Upper lobe of left lung (tissue), 6 donors: ENCODE data around the gene NKD2. TPM values are rescaled to one million over a fixed set of nuclear protein-coding genes. Genes with fewer than 3 reads are reported as not detected.
"Not testable (repeated sequence)": the region's sequence is repeated elsewhere in the genome, so short reads cannot be mapped to it uniquely, and the experiment has no call there.

Experiments used
- ATAC-seq, 2 donors: fragments of 200-7000 bp; cut with Tn5 transposase; one replicate each; pipeline ENCODE4 v1.9.1; 2022; ENCODE audit warnings: mild to moderate bottlenecking in 2 of 2, moderate library complexity in 2 of 2; ENCODE audit not compliant: low FRiP score in 2 of 2
- DNase-seq, 2 donors: peaks; one replicate each; pipeline ENCODE4 v3.0.0-alpha.2; 2019 to 2020
- H3K27ac ChIP-seq, 4 donors: fragments of 200-600 bp; sonication (generic); one replicate each; pipeline ENCODE4 v1.5.1; 2016 to 2019
- H3K27me3 ChIP-seq, 4 donors: fragments of 200-600 bp; sonication (generic); one replicate each; pipeline ENCODE4 v1.5.1; 2017 to 2019
- H3K36me3 ChIP-seq, 4 donors: fragments of 200-600 bp; sonication (generic); one replicate each; pipeline ENCODE4 v1.5.1; 2016 to 2019
- H3K4me1 ChIP-seq, 4 donors: fragments of 200-600 bp; sonication (generic); one replicate each; pipeline ENCODE4 v1.5.1; 2018 to 2019
- H3K4me3 ChIP-seq, 4 donors: fragments of 200-600 bp; sonication (generic); one replicate each; pipeline ENCODE4 v1.5.1; 2017 to 2019; ENCODE audit warnings: mild to moderate bottlenecking in 2 of 4, moderate library complexity in 1 of 4
- H3K9me3 ChIP-seq, 4 donors: fragments of 200-600 bp; sonication (generic); one replicate each; pipeline ENCODE4 v1.5.1; 2018 to 2019
- CTCF ChIP-seq, 6 experiments: fragments of 450-650 bp in 4 of 6; fragments of 200-600 bp in 2 of 6; sonication (generic) in 2 of 6; IDR thresholded peaks; one replicate each; pipeline ENCODE4 v1.5.1; 2016 to 2019; ENCODE audit warnings: antibody characterized with exemption in 6 of 6
- EP300 ChIP-seq, 4 donors: sonication (generic); formaldehyde crosslinking; IDR thresholded peaks; one replicate each; pipeline ENCODE4 v1.5.1; 2017; ENCODE audit warnings: antibody characterized with exemption in 4 of 4, control low read depth in 2 of 4
- POLR2A ChIP-seq, 4 donors: fragments of 450-650 bp; IDR thresholded peaks; one replicate each; pipeline ENCODE4 v1.5.1; 2016 to 2017; ENCODE audit warnings: antibody characterized with exemption in 4 of 4, mild to moderate bottlenecking in 2 of 4
- POLR2AphosphoS5 ChIP-seq, 2 donors: sonication (generic); formaldehyde crosslinking; IDR thresholded peaks; one replicate each; pipeline ENCODE4 v1.5.1; 2017; ENCODE audit warnings: antibody characterized with exemption in 2 of 2
- WGBS, 2 donors: methylation state at CpG; one replicate each; pipeline ENCODE4 v1.1.5; 2017 to 2018; 5-methylcytosine and 5-hydroxymethylcytosine counted together
- total RNA-seq, 6 donors: library from RNA; depleted of rRNA in 4 of 6; stranded (reverse); fragments of >200 nt in 4 of 6; gene quantifications; one replicate each; pipeline versions ENCODE4 v1.1.0 to v1.2.1, GENCODE V29; 2016 to 2021
- donor health status: DM: no; HTN: no; CAD: no; lungs with moderate emphysema.
- donor health status: DM: no; HTN: yes; CAD: no; lungs with severe emphysema.

Gene NKD2
- total RNA-seq, 6 donors from 2014 or later = 8.9 to 126 (median 50.6) TPM

DNA sequence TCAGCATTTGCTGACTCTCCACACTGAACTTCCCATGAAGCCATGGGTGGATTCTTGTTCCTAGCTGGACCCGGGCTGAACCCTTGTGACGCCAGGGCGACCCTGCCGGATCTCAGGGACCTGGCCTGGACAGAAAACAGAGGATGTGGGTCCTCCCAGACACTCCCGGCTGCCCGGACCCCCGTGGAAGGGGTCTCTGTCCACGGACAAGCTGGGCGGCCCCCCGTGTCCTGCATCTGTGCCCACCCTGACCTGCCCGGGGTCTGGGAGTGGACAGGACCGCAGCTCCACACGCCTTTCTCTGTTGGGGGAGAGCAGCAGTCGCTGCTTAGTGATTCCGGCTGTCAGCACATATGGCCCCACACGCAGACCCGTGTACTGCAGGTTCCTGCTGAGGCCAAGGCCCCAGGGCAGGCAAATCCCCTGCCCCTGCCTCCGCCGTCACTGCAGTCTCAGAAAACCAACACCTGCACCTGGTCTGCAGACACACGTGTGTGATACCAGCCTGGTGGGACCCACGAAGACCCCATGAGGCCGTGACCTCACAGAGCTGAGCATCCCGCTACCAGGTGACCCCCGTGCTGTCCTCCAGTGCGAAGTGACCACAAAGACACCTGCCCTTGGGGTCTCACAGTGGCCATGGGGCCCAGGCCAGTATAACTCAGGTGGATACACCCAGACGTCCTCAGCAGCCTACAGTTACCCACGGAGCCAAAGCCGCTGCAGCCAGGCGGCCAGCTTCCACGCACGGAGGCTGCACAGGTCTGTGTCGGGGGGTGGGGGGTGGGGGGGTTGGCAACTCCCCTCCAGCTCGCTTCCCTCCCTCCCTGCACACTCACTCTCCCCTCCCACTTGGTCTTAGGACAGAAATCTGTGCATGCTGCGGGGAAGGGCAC lies 50.6 kb downstream of the NKD2 start:
- TF ChIP-seq CTCF (IDR thresholded peaks at IDR 0.05) (no peak), EP300 (IDR thresholded peaks at IDR 0.05) (no peak), POLR2AphosphoS5 (IDR thresholded peaks at IDR 0.05) (no peak), POLR2A (IDR thresholded peaks at IDR 0.05) (no peak)
- Histone ChIP-seq H3K4me1 (no peaks in the 10 kb centered on the region), H3K9me3 (no peaks in the 10 kb centered on the region), H3K27ac (no peak overlapping the region), H3K4me3 (no peak overlapping the region), H3K36me3 (peaks cover 0 to 89% (median 58%) of the 10 kb centered on the region in 4 donors), H3K27me3 (no peaks in the 10 kb centered on the region)
- DNase-seq (peak in 1 of 2 donors; percentile 80), ATAC-seq (no peak)
- WGBS, 2 donors = 89 to 94% methylated on average over 9 to 34 of the region's 34 CpGs

DNA sequence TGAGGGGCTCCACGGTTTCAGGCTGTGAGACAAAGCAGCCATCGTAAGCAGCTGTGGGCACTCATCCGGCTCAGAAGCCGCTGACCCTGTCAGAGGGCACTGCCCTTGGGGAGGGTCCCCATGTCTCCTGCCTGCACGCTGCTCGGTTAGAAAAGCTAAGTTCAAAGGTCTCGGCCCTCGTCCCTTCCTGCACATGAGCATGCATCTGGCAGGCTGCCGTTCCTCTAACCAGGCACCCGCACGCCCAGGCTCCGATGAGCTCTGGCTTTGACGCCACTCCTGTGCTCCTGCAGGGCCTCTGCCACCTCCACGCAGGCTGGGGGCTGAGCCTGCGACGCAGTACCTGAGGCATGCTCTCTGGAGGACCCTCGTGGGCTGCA lies 51.3 kb downstream of the NKD2 start:
- ATAC-seq (no peak), DNase-seq (peak in 1 of 2 donors; percentile 71)
- Histone ChIP-seq H3K4me1 (no peaks in the 10 kb centered on the region), H3K36me3 (peaks cover 0 to 87% (median 58%) of the 10 kb centered on the region in 4 donors), H3K27ac (no peak overlapping the region), H3K9me3 (no peaks in the 10 kb centered on the region), H3K27me3 (no peaks in the 10 kb centered on the region), H3K4me3 (no peak overlapping the region)
- WGBS, 2 donors = 89 to 96% methylated on average over 16 to 17 of the region's 17 CpGs
- no peak for TF ChIP-seq CTCF (IDR thresholded peaks at IDR 0.05)
- no peak for TF ChIP-seq POLR2A (IDR thresholded peaks at IDR 0.05)

- ATAC-seq = no peak
These were observed 52.0 kb downstream of the NKD2 start for GRCh38 chr5:1060535-1060981.

GRCh38 chr5:1061292-1061691 lies 52.7 kb downstream of the NKD2 start:
- H3K27me3 ChIP-seq, H3K9me3 ChIP-seq, ATAC-seq, H3K27ac ChIP-seq, H3K4me1 ChIP-seq, H3K4me3 ChIP-seq: not testable (repeated sequence)
- DNase-seq = peak in 1 of 2 donors; percentile 47
- 96 to 100% methylated on average over 12 to 16 of the region's 43 CpGs for WGBS, 2 donors
- peaks cover 0 to 87% (median 56%) of the 10 kb centered on the region in 4 donors for H3K36me3 ChIP-seq

More at GRCh38 chr5:1060535-1060981, 52.0 kb downstream of the NKD2 start:
- Histone ChIP-seq H3K4me3 (no peak overlapping the region), H3K27me3 (no peaks in the 10 kb centered on the region), H3K27ac (no peak overlapping the region), H3K36me3 (peaks cover 0 to 87% (median 58%) of the 10 kb centered on the region in 4 donors), H3K9me3 (no peaks in the 10 kb centered on the region), H3K4me1 (no peaks in the 10 kb centered on the region)
- DNase-seq = peak in 1 of 2 donors; percentile 72
- no peak for TF ChIP-seq POLR2AphosphoS5 (IDR thresholded peaks at IDR 0.05)
- TF ChIP-seq CTCF (IDR thresholded peaks at IDR 0.05) = no peak
- TF ChIP-seq POLR2A (IDR thresholded peaks at IDR 0.05) = no peak
- TF ChIP-seq EP300 (IDR thresholded peaks at IDR 0.05) = no peak
- 77 to 89% methylated on average over 9 to 16 of the region's 24 CpGs for WGBS, 2 donors

GRCh38 chr5:1061916-1062315 lies 53.3 kb downstream of the NKD2 start:
- Histone ChIP-seq H3K4me1 (no peaks in the 10 kb centered on the region), H3K27ac (no peak overlapping the region), H3K9me3 (no peaks in the 10 kb centered on the region), H3K27me3 (no peaks in the 10 kb centered on the region), H3K4me3 (no peak overlapping the region), H3K36me3 (peaks cover 0 to 87% (median 50%) of the 10 kb centered on the region in 4 donors)
- ATAC-seq (no peak), DNase-seq (peak in 1 of 2 donors; percentile 74)
- TF ChIP-seq CTCF (IDR thresholded peaks at IDR 0.05) (no peak), POLR2AphosphoS5 (IDR thresholded peaks at IDR 0.05) (no peak), POLR2A (IDR thresholded peaks at IDR 0.05) (no peak), EP300 (IDR thresholded peaks at IDR 0.05) (no peak)
- WGBS, 2 donors = 90 to 94% methylated on average over 9 of the region's 10 CpGs
